Left lung (tissue), 10 donors: ENCODE data around the gene PDE8A. TPM values are rescaled to one million over a fixed set of nuclear protein-coding genes. Genes with fewer than 3 reads are reported as not detected.
A peak's percentile ranks its signal among the peaks of the same experiment; 100 is the strongest.

Source experiments
- ATAC-seq: fragments of 200-7000 bp; cut with Tn5 transposase; one replicate; pipeline ENCODE4 v1.9.1; 2020; ENCODE audit warnings: moderate library complexity
- DNase-seq, 4 donors: peaks; one replicate each; pipeline ENCODE4 v3.0.0-alpha.2; 2013 to 2020
- H3K27ac ChIP-seq, 2 donors: fragments of 200-600 bp; sonication (generic) in 1 of 2; one replicate each; pipeline versions ENCODE4 v1.5.0 to v1.8.0; 2020 to 2021
- H3K27me3 ChIP-seq, 2 donors: fragments of 200-600 bp; sonication (generic) in 1 of 2; one replicate each; pipeline versions ENCODE4 v1.5.0 to v1.8.0; 2020 to 2021
- H3K36me3 ChIP-seq, 2 donors: fragments of 200-600 bp; sonication (generic) in 1 of 2; one replicate each; pipeline versions ENCODE4 v1.5.0 to v1.8.0; 2020 to 2021
- H3K4me1 ChIP-seq, 2 donors: fragments of 200-600 bp; one replicate each; pipeline ENCODE4 v1.8.0; 2021
- H3K4me3 ChIP-seq, 2 donors: fragments of 200-600 bp; sonication (generic) in 1 of 2; one replicate each; pipeline versions ENCODE4 v1.5.0 to v1.8.0; 2020 to 2021; ENCODE audit warnings: mild to moderate bottlenecking in 1 of 2
- H3K9me3 ChIP-seq, 2 donors: fragments of 200-600 bp; sonication (generic) in 1 of 2; one replicate each; pipeline versions ENCODE4 v1.5.0 to v1.8.0; 2020 to 2021
- CTCF ChIP-seq, 2 donors: fragments of 200-600 bp; sonication (generic) in 1 of 2; IDR thresholded peaks; one replicate each; pipeline versions ENCODE4 v1.5.0 to v1.8.0; 2021; ENCODE audit warnings: antibody characterized with exemption in 2 of 2
- intact Hi-C, 2 donors: fragments of 100-400 bp; cut with DNase I; formaldehyde crosslinking; loops; one replicate each; pipeline versions ENCODE4 v1.11.2 to v1.14.2; 2022
- polyA plus RNA-seq, 6 donors: library from polyadenylated mRNA; unstranded; fragments of 120-200 nt; gene quantifications; one replicate each; pipeline ENCODE4 v1.2.1, GENCODE V29; 2013; ENCODE audit not compliant: insufficient read length in 6 of 6
- total RNA-seq, 2 donors: library from RNA; stranded (reverse); fragmentation: NEBNext Ultra II Directional; extraction: Animal tissue kit (Norgen Biotek cat#: 25700); gene quantifications; one replicate each; pipeline ENCODE4 v1.2.1, GENCODE V29; 2021
- donor health status: DM: no; HTN: yes; CAD: no.
- donor health status: DM: no; HTN: no; CAD: no.

The PDE8A gene
- total and polyA plus RNA-seq, 8 donors = 30.4 to 64.0 (median 48.4) TPM

DNA sequence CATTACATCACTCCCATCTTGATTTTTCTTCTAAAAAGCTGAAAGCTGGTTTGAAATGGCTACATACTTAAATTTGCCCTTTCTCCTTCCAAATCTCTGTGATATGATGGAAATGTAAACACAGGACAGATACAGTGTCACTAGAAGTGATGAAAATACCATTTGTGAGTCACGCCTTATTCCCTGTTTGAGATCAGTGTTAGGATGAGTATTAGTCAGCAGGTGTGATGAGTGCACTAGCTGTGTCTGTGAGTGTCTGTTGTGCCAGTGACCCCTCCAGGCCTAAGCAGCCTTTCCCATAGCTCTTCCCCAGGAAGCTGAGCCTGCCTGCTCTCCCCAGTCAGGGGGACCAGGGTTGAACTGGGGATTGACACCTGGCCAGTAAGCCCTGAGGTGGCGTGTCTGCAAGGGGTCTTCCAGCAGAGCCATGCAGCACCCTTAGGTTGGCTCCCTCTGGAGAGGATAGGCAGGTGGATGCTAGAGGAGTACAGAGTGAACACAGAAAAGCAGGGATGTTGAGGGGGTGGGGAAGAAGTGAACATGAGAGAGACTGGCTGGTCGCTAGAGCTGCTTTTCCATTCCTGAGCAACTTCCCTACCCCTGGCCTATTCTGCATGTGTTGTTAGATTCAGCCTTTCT, 92.0 kb downstream of the PDE8A start:
- ATAC-seq (no peak), DNase-seq (no peak)
- H3K36me3 ChIP-seq = peaks cover 0 to under 1% of the 10 kb centered on the region in 2 donors
- H3K4me1 ChIP-seq = no peaks in the 10 kb centered on the region
- H3K9me3 ChIP-seq = no peaks in the 10 kb centered on the region
- no peak overlapping the region for H3K4me3 ChIP-seq
- no peaks in the 10 kb centered on the region for H3K27me3 ChIP-seq
- TF ChIP-seq CTCF (IDR thresholded peaks at IDR 0.05) = no peak
- H3K27ac ChIP-seq = no peak overlapping the region
- intact Hi-C loops = no loop called here

DNA sequence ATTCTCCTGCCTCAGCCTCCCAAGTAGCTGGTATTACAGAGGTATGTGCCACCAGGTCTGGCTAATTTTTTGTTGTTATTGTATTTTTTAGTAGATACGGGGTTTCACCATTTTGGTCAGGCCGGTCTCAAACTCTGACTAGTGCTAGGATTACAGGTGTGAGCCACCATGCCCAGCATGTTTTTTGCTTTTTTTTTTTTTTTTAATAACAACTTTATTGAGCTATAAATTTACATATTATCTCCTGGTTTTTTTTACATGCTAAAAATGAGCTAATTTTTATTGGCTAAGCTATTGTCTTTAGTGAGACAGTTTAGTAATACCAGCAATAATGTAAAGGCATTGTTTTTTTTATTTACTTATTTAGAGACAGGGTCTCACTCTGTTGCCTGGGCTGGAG, 105.2 kb downstream of the PDE8A start:
- Histone ChIP-seq H3K9me3 (peaks cover 0 to 2% of the 10 kb centered on the region in 2 donors), H3K4me3 (no peak overlapping the region), H3K4me1 (no peaks in the 10 kb centered on the region), H3K27me3 (no peaks in the 10 kb centered on the region), H3K27ac (no peak overlapping the region), H3K36me3 (peaks cover 0 to 64% of the 10 kb centered on the region in 2 donors)
- ATAC-seq (no peak), DNase-seq (no peak)
- intact Hi-C loops = no loop called here
- no peak for TF ChIP-seq CTCF (IDR thresholded peaks at IDR 0.05)

DNA sequence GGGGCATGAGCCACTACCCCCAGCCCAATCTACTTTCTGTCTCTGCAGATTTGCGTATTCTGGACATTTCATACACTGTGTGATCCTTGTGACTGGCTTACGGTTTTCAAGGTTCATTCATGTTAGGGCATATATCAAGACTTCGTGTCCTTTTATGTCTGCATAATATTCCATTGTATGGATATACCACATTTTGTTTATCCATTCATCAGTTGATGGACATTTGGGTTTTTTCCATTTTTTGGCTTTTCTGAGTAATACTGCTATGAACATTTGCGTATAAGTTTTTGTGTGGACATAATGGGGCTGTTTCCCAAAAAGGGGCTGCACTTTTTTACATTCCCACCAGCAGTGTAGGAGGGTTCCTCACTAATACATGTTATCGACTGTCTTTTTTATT, 106.6 kb downstream of the PDE8A start:
- no peak for TF ChIP-seq CTCF (IDR thresholded peaks at IDR 0.05)
- DNase-seq (no peak), ATAC-seq (no peak)
- Histone ChIP-seq H3K4me3 (no peak overlapping the region), H3K27ac (no peak overlapping the region), H3K36me3 (peaks cover 0 to 76% of the 10 kb centered on the region in 2 donors), H3K27me3 (no peaks in the 10 kb centered on the region), H3K4me1 (no peaks in the 10 kb centered on the region), H3K9me3 (peaks cover 0 to 2% of the 10 kb centered on the region in 2 donors)
- intact Hi-C loops = no loop called here

- Histone ChIP-seq H3K4me3 (no peak overlapping the region), H3K27me3 (no peaks in the 10 kb centered on the region), H3K9me3 (peaks cover 0 to 2% of the 10 kb centered on the region in 2 donors), H3K4me1 (no peaks in the 10 kb centered on the region), H3K36me3 (peaks cover 0 to 61% of the 10 kb centered on the region in 2 donors), H3K27ac (no peak overlapping the region)
- no peak for TF ChIP-seq CTCF (IDR thresholded peaks at IDR 0.05)
- intact Hi-C loops = no loop called here
- no peak for DNase-seq
- peak; percentile 81 for ATAC-seq
Measured at GRCh38 chr15:85089929-85090597, 108.4 kb downstream of the PDE8A start.

GRCh38 chr15:85091990-85092389, 110.3 kb downstream of the PDE8A start:
- Histone ChIP-seq H3K4me3 (no peak overlapping the region), H3K4me1 (no peaks in the 10 kb centered on the region), H3K9me3 (peaks cover 0 to 2% of the 10 kb centered on the region in 2 donors), H3K27ac (no peak overlapping the region), H3K36me3 (peaks cover 0 to 47% of the 10 kb centered on the region in 2 donors), H3K27me3 (no peaks in the 10 kb centered on the region)
- no peak for TF ChIP-seq CTCF (IDR thresholded peaks at IDR 0.05)
- intact Hi-C loops = no loop called here
- DNase-seq = no peak
- ATAC-seq = no peak
